B cell (primary cell): ENCODE results near the gene FKBP14. TPM values are rescaled to one million over a fixed set of nuclear protein-coding genes. Genes with fewer than 3 reads are reported as not detected.

ENCODE experiments used
- ATAC-seq: fragments of 200-7000 bp; cut with Tn5 transposase; one replicate; pipeline ENCODE4 v1.10.0; 2021; ENCODE audit warnings: low read depth, mild to moderate bottlenecking, moderate number of reproducible peaks, moderate library complexity
- CTCF ChIA-PET: fragments of 350-600 bp; sonication (Branson Sonifier 250); formaldehyde crosslinking; loops from one replicate; lab custom pipeline; 2021; ENCODE audit warnings: antibody characterized with exemption, inconsistent platforms; lab: Charles Lee
- POLR2A ChIA-PET: fragments of 350-600 bp; sonication (Branson Sonifier 250); formaldehyde crosslinking; loops from one replicate; lab custom pipeline; 2021; ENCODE audit warnings: antibody characterized with exemption; lab: Charles Lee
- DNase-seq: peaks from one replicate; pipeline ENCODE4 v3.0.0; 2013
- H2AFZ ChIP-seq: 2 replicates; pipeline ENCODE4 v1.6.1; 2012; ENCODE audit warnings: mild to moderate bottlenecking, low read depth, low read length; ENCODE audit not compliant: insufficient read depth, poor library complexity, severe bottlenecking
- H3K27ac ChIP-seq, 2 donors: 1 replicate in 1 of 2; 2 replicates in 1 of 2; pipeline ENCODE4 v1.5.1; 2012 to 2013; ENCODE audit warnings: low read length in 2 of 2, mild to moderate bottlenecking in 2 of 2, moderate library complexity in 1 of 2
- H3K27me3 ChIP-seq, 4 experiments: fragments of 200-600 bp in 1 of 4; sonication (generic) in 1 of 4; replicated peaks in 1 of 4; 1 replicate in 2 of 4; 2 replicates in 2 of 4; pipeline versions ENCODE4 v1.6.1 to v1.7.0; 2013 to 2016; ENCODE audit warnings: low read length in 3 of 4, mild to moderate bottlenecking in 2 of 4, mixed read lengths in 1 of 4, moderate library complexity in 1 of 4; ENCODE audit not compliant: insufficient read depth in 4 of 4, control insufficient read depth in 3 of 4; ENCODE audit errors: control extremely low read depth in 1 of 4
- H3K36me3 ChIP-seq, 2 experiments: replicated peaks in 1 of 2; 1 replicate in 1 of 2; 2 replicates in 1 of 2; pipeline versions ENCODE4 v1.6.1 to v1.7.1; 2013; ENCODE audit warnings: low read length in 1 of 2; ENCODE audit not compliant: insufficient read depth in 2 of 2, control insufficient read depth in 1 of 2; ENCODE audit errors: control extremely low read depth in 1 of 2, extremely low read depth in 1 of 2
- H3K4me1 ChIP-seq, 2 donors: fragments of 200-600 bp in 1 of 2; sonication (generic) in 1 of 2; 1 replicate in 1 of 2; 2 replicates in 1 of 2; pipeline versions ENCODE4 v1.5.1 to v1.6.1; 2013 to 2017; ENCODE audit warnings: low read length in 2 of 2; ENCODE audit not compliant: control insufficient read depth in 2 of 2, insufficient read depth in 2 of 2
- H3K4me2 ChIP-seq: replicated peaks from 2 replicates; pipeline ENCODE3; 2012; ENCODE audit warnings: mild to moderate bottlenecking, low read depth, low read length; ENCODE audit not compliant: poor library complexity, severe bottlenecking
- H3K4me3 ChIP-seq, 5 experiments: fragments of 200-600 bp in 1 of 5; sonication (generic) in 1 of 5; 1 replicate in 3 of 5; 2 replicates in 2 of 5; pipeline versions ENCODE4 v1.5.1 to v1.7.0; 2011 to 2016; ENCODE audit warnings: low read length in 4 of 5, mild to moderate bottlenecking in 4 of 5, low read depth in 2 of 5, control low read depth in 1 of 5, moderate library complexity in 1 of 5; ENCODE audit not compliant: insufficient read depth in 1 of 5; ENCODE audit errors: control extremely low read depth in 1 of 5, extremely low read depth in 1 of 5
- H3K79me2 ChIP-seq: fragments of 200-600 bp; sonication (generic); one replicate; pipeline ENCODE4 v1.6.0; 2016; ENCODE audit warnings: low read length; ENCODE audit not compliant: control insufficient read depth, insufficient read depth
- H3K9ac ChIP-seq: fragments of 200-600 bp; sonication (generic); 2 replicates; pipeline ENCODE4 v1.6.1; 2017; ENCODE audit warnings: mild to moderate bottlenecking, low read length, moderate library complexity
- H3K9me3 ChIP-seq, 3 donors: one replicate each; pipeline versions ENCODE4 v1.6.1 to v1.7.1; 2013; ENCODE audit warnings: low read length in 2 of 3; ENCODE audit not compliant: control insufficient read depth in 2 of 3, insufficient read depth in 1 of 3; ENCODE audit errors: control extremely low read depth in 1 of 3
- H4K20me1 ChIP-seq: 2 replicates; pipeline ENCODE4 v1.6.0; 2012; ENCODE audit warnings: mild to moderate bottlenecking, low read length; ENCODE audit not compliant: insufficient read depth, control insufficient read depth, poor library complexity, severe bottlenecking
- H3K27ac Mint-ChIP-seq: one replicate; pipeline ENCODE4 v1.8.0; 2021; ENCODE audit warnings: mixed read lengths
- H3K27me3 Mint-ChIP-seq: one replicate; pipeline ENCODE4 v1.8.0; 2021; ENCODE audit warnings: mixed read lengths
- H3K4me1 Mint-ChIP-seq: one replicate; pipeline ENCODE4 v1.8.0; 2021; ENCODE audit warnings: mixed read lengths
- H3K4me3 Mint-ChIP-seq: one replicate; pipeline ENCODE4 v1.8.0; 2021; ENCODE audit warnings: mixed read lengths
- H3K9me3 Mint-ChIP-seq: one replicate; pipeline ENCODE4 v1.8.0; 2022; ENCODE audit warnings: mixed read lengths; ENCODE audit not compliant: insufficient read depth
- EZH2 ChIP-seq: IDR thresholded peaks from 2 replicates; pipeline ENCODE4 v1.6.1; 2012; ENCODE audit warnings: borderline replicate concordance, low read depth, mild to moderate bottlenecking, moderate library complexity, low read length; ENCODE audit not compliant: insufficient read depth, poor library complexity, severe bottlenecking
- WGBS: methylation state at CpG from one replicate; pipeline ENCODE4 v1.1.5; 2013; ENCODE audit warnings: missing lambda C conversion rate; ENCODE audit not compliant: insufficient coverage; 5-methylcytosine and 5-hydroxymethylcytosine counted together
- intact Hi-C: fragments of 100-400 bp; cut with micrococcal nuclease; formaldehyde crosslinking; loops from one replicate; pipeline ENCODE4 v1.10.0; 2022
- polyA plus RNA-seq: library from polyadenylated mRNA; depleted of rRNA; stranded (reverse); fragments of >200 nt; gene quantifications from 2 replicates; pipeline ENCODE4 v1.2.3, GENCODE V29; 2012
- total RNA-seq, 2 donors: library from RNA; stranded (reverse); fragments of 120-200 nt in 1 of 2; gene quantifications; 1 replicate in 1 of 2; 2 replicates in 1 of 2; pipeline versions ENCODE4 v1.2.3 to v1.2.4, GENCODE V29; 2013 to 2022
- TF ChIP-seq, protein P1 (sequence below): fragments of 200-600 bp; IDR thresholded peaks from one replicate; pipeline ENCODE4 v1.8.0; 2022; ENCODE audit warnings: antibody characterized with exemption, mild to moderate bottlenecking

The FKBP14 gene
- total and polyA plus RNA-seq, 2 donors (not counting 1 experiment from before 2014, with no cell fraction given): 2.8 to 4.2 TPM

DNA sequence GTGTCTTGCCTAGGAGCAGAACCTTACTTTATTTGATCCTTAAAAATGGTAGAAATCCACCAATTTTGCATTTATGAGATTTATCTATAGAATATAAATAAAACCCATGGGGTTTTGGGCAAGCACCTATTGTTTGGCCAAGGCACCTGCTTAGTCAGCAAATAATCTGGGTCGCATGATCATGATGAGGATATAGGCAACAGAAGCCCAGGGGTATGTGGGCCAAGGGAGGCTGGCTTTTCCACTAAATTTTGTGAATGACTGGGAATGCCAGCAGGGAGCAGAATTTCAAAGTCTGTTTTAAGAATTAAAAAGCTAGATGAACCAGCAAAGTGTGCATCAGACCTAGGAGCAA, 54.2 kb downstream of the FKBP14 start:
- H3K9ac ChIP-seq: no peak overlapping the region
- H3K27me3 Mint-ChIP-seq: no peaks in the 10 kb centered on the region
- intact Hi-C loops: no loop called here
- no peak overlapping the region for H2AFZ ChIP-seq
- H3K36me3 ChIP-seq: peaks cover 3 to 8% of the 10 kb centered on the region in 2 experiments
- H3K9me3 ChIP-seq: no peaks in the 10 kb centered on the region
- no peak overlapping the region for H3K27ac Mint-ChIP-seq
- ChIA-PET CTCF (no interaction called here), POLR2A (no interaction called here)
- ATAC-seq (no peak), DNase-seq (no peak)
- H3K4me1 ChIP-seq: no peaks in the 10 kb centered on the region
- peaks cover 36% of the 10 kb centered on the region for H3K4me1 Mint-ChIP-seq
- H4K20me1 ChIP-seq: peaks cover 52% of the 10 kb centered on the region
- no peak overlapping the region for H3K4me3 ChIP-seq
- no peak overlapping the region for H3K4me2 ChIP-seq
- no peak overlapping the region for H3K4me3 Mint-ChIP-seq
- WGBS: 100% methylated on average over 1 of the region's 1 CpG
- no peak overlapping the region for H3K27ac ChIP-seq
- no peaks in the 10 kb centered on the region for H3K27me3 ChIP-seq
- TF ChIP-seq EZH2: no peak
- TF ChIP-seq, protein P1, sequence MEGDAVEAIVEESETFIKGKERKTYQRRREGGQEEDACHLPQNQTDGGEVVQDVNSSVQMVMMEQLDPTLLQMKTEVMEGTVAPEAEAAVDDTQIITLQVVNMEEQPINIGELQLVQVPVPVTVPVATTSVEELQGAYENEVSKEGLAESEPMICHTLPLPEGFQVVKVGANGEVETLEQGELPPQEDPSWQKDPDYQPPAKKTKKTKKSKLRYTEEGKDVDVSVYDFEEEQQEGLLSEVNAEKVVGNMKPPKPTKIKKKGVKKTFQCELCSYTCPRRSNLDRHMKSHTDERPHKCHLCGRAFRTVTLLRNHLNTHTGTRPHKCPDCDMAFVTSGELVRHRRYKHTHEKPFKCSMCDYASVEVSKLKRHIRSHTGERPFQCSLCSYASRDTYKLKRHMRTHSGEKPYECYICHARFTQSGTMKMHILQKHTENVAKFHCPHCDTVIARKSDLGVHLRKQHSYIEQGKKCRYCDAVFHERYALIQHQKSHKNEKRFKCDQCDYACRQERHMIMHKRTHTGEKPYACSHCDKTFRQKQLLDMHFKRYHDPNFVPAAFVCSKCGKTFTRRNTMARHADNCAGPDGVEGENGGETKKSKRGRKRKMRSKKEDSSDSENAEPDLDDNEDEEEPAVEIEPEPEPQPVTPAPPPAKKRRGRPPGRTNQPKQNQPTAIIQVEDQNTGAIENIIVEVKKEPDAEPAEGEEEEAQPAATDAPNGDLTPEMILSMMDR: no peak
- no peaks in the 10 kb centered on the region for H3K9me3 Mint-ChIP-seq
- peaks cover 36% of the 10 kb centered on the region for H3K79me2 ChIP-seq

DNA sequence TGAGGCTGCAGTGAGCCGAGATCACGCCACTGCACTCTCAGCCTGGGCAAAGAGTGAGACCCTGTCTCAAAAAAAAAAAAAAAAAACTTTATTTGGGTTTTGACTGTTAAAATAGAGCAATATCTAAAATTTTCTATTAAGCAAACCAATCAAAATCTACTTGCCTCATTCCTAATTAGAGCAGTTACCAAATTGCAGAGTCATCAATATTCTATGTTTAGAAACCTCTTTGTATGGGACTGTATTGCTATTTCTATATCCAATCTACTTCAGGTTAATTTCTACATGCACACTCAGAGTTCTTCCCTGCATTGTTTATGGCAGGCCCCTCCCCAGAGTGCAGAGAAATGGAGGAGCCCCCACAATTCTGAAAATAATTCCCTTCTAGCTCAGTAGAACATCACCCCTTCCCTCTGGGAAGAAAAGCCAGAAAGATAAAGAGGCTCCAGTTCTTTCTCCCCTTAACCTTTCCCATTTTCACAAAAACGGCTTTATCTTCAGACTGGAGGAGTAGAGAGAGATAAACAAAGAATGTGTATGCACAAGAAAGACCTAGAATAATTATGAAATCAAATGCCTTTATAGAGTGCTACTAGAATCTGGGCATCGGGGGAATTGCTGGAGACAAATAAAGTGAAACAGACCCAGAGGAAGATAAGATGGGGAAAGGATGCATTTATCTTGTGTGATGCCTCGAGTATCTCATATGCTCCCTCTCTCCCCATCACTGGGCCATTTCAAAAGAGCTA, 54.8 kb downstream of the FKBP14 start:
- Histone ChIP-seq H3K79me2 (peaks cover 36% of the 10 kb centered on the region), H3K4me3 (no peak overlapping the region), H3K4me2 (no peak overlapping the region), H3K9ac (no peak overlapping the region), H3K27ac (no peak overlapping the region), H3K36me3 (peaks cover 3 to 8% of the 10 kb centered on the region in 2 experiments), H3K4me1 (no peaks in the 10 kb centered on the region), H3K27me3 (no peaks in the 10 kb centered on the region), H2AFZ (no peak overlapping the region), H3K9me3 (no peaks in the 10 kb centered on the region), H4K20me1 (peaks cover 52% of the 10 kb centered on the region)
- Mint-ChIP-seq H3K27me3 (no peaks in the 10 kb centered on the region), H3K9me3 (no peaks in the 10 kb centered on the region), H3K4me3 (no peak overlapping the region), H3K27ac (no peak overlapping the region), H3K4me1 (peaks cover 33% of the 10 kb centered on the region)
- DNase-seq (no peak), ATAC-seq (no peak)
- intact Hi-C loops: no loop called here
- no CpG with 5 or more reads among the region's 5 CpGs for WGBS
- ChIA-PET POLR2A (no interaction called here), CTCF (no interaction called here)
- no peak for TF ChIP-seq EZH2
- TF ChIP-seq, protein P1: no peak
